HG02852 (cell line): ENCODE measurements around the gene HERC3.

ENCODE experiments used
- ATAC-seq: cut with Tn5 transposase; IDR thresholded peaks from one replicate; pipeline ENCODE4 v1.9.1; 2021; ENCODE audit warnings: mild to moderate bottlenecking, moderate library complexity; ENCODE audit not compliant: unreplicated experiment

HERC3 gene

GRCh38 chr4:88591787-88592599 is at the start of gene HERC3:
HERC3 (plus strand) TSS chr4:88592480; CDS start chr4:88605824, 13,344 bp downstream.
- peak; percentile 95 for ATAC-seq

GRCh38 chr4:88549815-88550214 is 42.5 kb upstream of the HERC3 start:
- ATAC-seq: no peak

- no peak for ATAC-seq
These were observed 24.7 kb upstream of the HERC3 start for GRCh38 chr4:88567591-88567990.

GRCh38 chr4:88570001-88570400 is 22.3 kb upstream of the HERC3 start:
- no peak for ATAC-seq

DNA sequence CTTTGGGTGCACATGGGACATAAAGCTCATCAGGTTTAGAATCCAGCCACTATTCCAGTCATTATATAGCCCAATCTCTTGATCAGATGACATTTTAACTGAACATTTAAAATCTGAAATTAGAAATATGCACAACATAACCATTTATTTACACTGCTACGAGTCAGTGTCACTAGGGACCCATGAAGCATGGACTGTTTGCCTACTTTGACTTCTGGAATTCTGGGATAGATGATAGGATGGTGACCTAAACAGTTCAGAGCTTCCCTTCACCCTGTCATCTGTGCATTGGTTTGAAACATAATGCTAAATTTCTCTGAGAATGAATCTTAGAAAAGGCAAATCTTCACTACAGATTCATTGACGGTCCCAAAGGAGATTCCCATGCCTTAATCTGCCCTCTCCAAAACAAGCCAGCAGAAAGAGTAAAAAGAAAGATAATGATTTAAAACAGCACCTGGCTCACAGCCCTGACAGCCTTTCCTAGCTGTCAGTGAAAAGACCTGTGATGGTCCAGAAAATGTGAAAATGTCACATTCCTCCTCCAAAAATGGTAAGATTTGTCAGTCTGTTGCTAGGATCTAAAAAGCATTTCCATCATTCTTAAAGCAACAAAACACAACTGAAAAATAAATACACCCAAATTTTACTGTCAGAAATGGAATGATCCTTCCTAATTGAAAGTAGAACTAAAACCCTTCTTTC is 18.9 kb upstream of the HERC3 start:
- ATAC-seq: no peak

GRCh38 chr4:88573995-88574394 is 18.3 kb upstream of the HERC3 start:
- no peak for ATAC-seq

GRCh38 chr4:88575186-88575585 is 17.1 kb upstream of the HERC3 start:
- ATAC-seq: no peak

DNA sequence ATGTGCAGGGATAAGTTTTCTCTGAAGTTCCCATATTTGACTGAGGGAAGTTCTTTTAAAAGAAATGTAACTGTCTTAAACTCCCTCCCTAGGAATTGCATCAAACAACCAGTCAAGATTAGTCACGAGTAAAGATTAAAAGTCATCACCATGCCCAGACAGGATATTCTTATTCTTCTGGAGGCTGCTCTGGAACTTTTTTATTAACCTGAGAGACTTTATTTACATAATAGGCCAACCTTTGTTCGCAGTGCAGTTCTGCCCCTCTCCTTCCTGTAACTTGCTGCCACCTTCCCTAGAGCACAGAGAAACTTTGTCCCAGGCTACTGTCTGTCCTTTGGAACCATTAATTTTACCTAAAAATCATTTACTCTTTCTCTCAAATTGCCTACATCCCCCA is 9.8 kb upstream of the HERC3 start:
- ATAC-seq: no peak

- no peak for ATAC-seq
These were observed 8.4 kb upstream of the HERC3 start for GRCh38 chr4:88583631-88584470.

- ATAC-seq: no peak
These were observed 7.8 kb upstream of the HERC3 start for GRCh38 chr4:88584471-88584900.

DNA sequence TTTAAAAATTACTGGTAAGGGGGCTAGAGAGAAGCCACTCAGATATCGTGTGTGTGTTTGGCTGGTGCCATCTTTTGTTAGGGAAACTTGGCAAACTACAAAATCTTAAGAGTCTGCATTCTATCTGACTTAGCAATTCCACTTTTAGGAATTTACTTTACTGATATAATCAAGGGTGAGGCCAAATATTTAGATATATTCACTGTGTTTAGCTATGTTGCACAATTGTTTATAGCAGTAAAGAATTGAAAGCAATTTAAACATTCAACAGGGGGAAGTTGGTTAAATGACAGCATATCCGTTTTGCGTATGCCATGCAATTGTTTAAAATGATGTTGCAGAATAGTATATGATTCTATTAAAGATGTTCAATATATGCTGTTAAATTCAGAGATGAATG is 6.4 kb upstream of the HERC3 start:
- ATAC-seq: no peak

DNA sequence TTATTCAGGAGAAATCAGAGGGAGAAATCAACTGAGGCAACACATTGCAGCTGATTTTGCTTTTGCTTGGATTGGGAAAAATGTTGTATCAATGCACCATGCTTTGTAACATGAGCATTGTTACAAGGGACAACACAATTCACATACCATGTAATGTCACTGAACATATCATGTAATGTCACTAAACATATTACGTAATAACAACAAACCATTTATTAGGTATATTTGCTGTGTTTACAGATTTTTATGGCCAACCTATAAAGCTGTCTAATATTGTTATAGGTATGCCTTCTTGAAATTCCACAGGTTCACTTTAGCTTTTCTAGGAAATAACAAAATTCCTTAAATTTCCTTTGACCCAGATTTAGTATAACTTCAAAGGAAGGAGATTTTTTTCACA is 5.0 kb upstream of the HERC3 start:
- ATAC-seq: no peak

DNA sequence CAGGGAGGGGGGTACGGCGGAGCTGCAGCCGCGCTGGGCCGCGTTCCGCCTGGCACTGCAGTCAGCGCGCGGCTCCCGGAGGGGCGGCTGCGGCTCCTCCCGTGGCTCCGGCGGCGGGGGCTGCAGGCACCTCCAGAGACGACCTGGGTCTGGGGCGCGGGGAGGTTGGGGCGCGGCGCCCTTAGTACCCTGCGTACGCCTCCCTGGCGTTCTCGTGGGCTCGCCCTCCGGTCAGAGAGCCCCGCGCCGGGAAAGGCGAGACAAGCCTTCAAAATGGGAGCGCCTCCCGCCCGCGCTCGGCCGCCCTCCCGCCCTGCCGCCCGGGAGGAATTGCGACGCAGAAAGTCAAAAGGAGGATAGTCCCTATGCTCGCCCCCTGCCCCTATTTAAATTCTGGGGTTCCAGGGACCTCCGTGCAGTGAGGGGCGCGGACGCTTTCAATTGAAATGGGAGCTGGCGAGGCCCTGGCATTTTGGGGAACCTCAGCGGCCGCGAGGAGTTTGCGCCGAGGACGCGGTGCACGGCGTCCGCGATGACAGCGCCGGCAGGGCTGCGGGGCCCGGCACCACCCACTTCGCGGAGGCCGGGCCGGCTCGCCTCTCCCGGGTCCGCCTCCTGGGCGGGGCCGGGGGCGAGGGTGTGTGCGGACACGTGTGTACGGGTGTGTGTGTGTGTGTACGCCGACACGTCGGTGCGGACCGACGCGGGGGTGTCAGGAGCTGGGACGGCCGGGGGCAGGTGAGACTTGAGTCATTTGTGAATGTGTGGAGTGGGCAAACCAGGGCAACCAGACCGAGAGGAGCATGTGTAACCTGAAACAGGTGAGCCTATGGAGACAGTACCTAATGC is 544 bp downstream of the HERC3 start:
- peak; percentile 80 for ATAC-seq

- no peak for ATAC-seq
These were observed 5.8 kb downstream of the HERC3 start for GRCh38 chr4:88597970-88598660.

DNA sequence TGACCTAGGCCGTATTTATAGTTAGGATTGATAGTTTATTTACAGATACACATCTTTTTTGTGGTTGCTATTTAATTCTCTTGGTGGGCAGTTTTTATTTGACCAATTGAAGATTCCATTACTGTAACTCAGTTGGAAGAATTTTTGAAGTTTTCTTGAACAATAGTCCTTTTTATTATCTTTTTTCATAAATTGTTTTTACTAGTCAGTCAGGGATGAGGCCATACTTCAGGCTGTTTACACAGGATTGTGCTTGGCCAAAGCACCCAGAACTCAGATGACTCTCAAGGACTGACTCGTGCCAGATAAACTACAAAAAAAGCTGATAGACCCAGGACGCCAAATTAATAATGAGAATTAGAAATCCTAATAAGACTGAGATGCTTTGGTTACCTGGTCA is 7.0 kb downstream of the HERC3 start:
- ATAC-seq: no peak

DNA sequence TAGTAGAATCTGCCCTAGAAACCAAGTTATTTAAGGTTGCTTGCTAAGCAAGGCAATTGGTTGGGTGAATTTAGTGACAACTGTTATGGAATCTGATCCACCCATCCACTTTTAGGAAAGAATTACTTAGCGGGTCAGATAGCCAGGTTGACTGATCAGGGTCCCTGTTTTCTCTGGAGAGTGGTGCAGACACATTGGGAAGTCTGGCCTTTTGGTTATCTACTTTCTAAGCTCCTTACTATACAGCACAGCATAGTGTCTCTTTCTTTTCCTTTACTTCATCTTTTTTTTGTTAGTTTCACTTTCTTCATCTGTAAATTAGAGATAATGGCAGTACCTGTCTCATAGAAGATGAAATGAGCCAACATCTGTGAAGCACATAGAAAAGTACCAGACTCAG is 7.4 kb downstream of the HERC3 start:
- peak; percentile 51 for ATAC-seq

DNA sequence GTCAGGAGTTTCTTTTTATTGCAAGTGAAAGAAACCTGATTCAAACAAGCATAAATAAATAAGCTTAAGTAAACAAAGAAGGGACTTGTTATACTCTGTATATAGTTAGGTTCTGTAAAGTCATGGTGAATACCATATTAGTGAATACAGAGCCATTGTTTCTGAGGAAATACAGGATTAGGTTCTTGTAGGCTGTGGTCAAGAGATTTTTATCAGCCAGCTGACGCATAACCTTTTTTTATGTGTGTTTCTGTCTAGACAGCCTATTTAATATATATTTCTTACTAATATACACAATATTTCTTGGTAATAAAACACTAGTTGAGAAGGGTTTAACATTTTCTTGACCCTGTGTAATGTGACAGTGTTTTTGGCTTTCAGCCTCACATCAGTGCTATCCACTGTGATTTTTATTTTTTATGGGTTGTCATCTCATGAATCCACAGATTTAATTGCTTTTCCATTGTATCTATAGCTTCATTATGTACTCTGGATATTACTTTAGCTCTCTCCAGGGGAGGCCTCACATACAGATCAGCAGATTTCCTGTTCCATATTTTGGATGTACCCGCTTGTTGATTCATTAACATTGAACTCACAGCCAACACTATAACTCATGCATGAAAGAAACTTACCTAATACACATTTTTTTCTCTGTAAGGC is 8.0 kb downstream of the HERC3 start:
- ATAC-seq: no peak

GRCh38 chr4:88604978-88605678 is 12.8 kb downstream of the HERC3 start:
- ATAC-seq: no peak

- no peak for ATAC-seq
These were observed 13.5 kb downstream of the HERC3 start for GRCh38 chr4:88605736-88606135.
